ENCODE results near the gene PNPLA7.
"Not testable (repeated sequence)": the region's sequence is repeated elsewhere in the genome, so short reads cannot be mapped to it uniquely, and the experiment has no call there.

PNPLA7 gene

GRCh38 chr9:137536594-137537131 is 13.5 kb downstream of the PNPLA7 start:
- peak in 1 of 2 experiments; percentile 34 for DNase-seq

- no peak for DNase-seq
Measured at GRCh38 chr9:137535120-137535428, 15.1 kb downstream of the PNPLA7 start.

- peak; percentile 40 to 44 for DNase-seq
Measured at GRCh38 chr9:137534256-137535119, 15.7 kb downstream of the PNPLA7 start.

GRCh38 chr9:137532891-137533468 is 17.2 kb downstream of the PNPLA7 start:
- DNase-seq, result not testable (repeated sequence)

GRCh38 chr9:137531099-137531765 is 19.0 kb downstream of the PNPLA7 start:
- DNase-seq, result no peak

GRCh38 chr9:137530331-137530730 is 19.9 kb downstream of the PNPLA7 start:
- DNase-seq, result no peak

- no peak for DNase-seq
Measured at GRCh38 chr9:137524981-137525317, 25.3 kb downstream of the PNPLA7 start.

GRCh38 chr9:137524161-137524980 is 25.8 kb downstream of the PNPLA7 start:
- DNase-seq, result no peak

GRCh38 chr9:137522746-137523455 is 27.3 kb downstream of the PNPLA7 start:
- DNase-seq, result no peak

GRCh38 chr9:137521405-137521985 is 28.7 kb downstream of the PNPLA7 start:
- DNase-seq, result no peak

- DNase-seq, result no peak
Measured at GRCh38 chr9:137520614-137521404, 29.4 kb downstream of the PNPLA7 start.

GRCh38 chr9:137519553-137519952 is 30.6 kb downstream of the PNPLA7 start:
- DNase-seq, result no peak

- not testable (repeated sequence) for DNase-seq
Measured at GRCh38 chr9:137518661-137519459, 31.3 kb downstream of the PNPLA7 start.

GRCh38 chr9:137516144-137516917 is 33.9 kb downstream of the PNPLA7 start:
- no peak for DNase-seq

GRCh38 chr9:137515338-137515724 is 34.9 kb downstream of the PNPLA7 start:
- no peak for DNase-seq

- DNase-seq, result no peak
Measured at GRCh38 chr9:137514691-137515337, 35.4 kb downstream of the PNPLA7 start.

GRCh38 chr9:137513801-137514570 is 36.2 kb downstream of the PNPLA7 start:
- not testable (repeated sequence) for DNase-seq

- not testable (repeated sequence) for DNase-seq
Measured at GRCh38 chr9:137513136-137513535, 37.1 kb downstream of the PNPLA7 start.

All from activated T-cell treated with anti-CD3 and anti-CD28 coated beads, Interleukin-2, amount 50 U/mL, for 48 hours (primary cell).